Measurements from ENCODE around the gene RNU4-1. TPM values are rescaled to one million over a fixed set of nuclear protein-coding genes. Genes with fewer than 3 reads are reported as not detected.

Gene RNU4-1
- total and polyA plus RNA-seq, 9 of the 15 experiments (the other 6 are each of a cell fraction or from before 2014, with no cell fraction given): under 0.01 to 19,719 (median 3,563) TPM; not detected in 4

DNA sequence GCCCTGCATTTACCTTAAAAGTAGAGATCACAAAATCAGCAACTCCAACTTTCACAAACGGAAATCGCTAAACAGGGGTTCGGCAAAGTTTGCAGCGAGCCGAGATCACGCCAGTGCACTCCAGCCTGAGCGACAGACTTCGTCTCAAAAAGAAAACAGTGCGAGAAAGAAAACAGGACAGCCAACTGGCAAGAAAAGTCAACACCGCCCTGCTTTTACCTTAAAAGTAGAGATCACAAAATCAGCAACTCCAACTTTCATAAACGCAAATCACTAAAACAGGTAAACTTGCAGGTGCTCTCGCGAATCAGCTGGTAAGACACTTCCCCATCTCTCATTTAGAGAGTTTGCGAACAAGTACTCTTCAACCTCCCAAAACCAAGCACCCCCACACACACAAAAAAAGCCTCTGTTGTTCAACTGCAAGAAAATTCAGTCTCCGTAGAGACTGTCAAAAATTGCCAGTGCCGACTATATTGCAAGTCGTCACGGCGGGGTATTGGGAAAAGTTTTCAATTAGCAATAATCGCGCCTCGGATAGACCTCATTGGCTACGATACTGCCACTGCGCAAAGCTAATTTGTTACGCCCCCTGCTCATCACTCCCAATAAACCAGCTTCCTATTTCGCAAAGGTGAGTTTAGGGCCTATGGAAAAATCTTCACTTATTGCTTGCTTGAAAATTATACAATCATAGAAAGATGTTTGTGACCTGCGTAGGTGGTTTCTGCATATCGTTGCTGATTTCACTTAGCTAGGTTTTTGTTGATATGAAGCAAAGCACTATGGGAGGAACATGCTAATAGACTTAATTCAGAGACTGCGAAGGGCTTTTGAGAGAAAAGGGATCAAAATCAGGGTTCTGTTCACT, at the start of gene RNU4-1 (continued):
- TF ChIP-seq POLR2B (IDR thresholded peaks at IDR 0.05; ENCODE audit: low read depth, partially characterized antibody) (peak; percentile 99), KLF1 (tag; IDR thresholded peaks at IDR 0.05) (peak; percentile 41; the same call in 1 of the 2 replicates), CEBPB (tag; IDR thresholded peaks at IDR 0.05) (0 out of 2 replicates have a peak, but pooled peaks have one; percentile 35), HMG20A (CRISPR knock-in tag; conservative IDR thresholded peaks at IDR 0.05) (no peak), RNF2 (IDR thresholded peaks at IDR 0.05) (peak; percentile 99), KDM4B (IDR thresholded peaks at IDR 0.05; ENCODE audit: borderline replicate concordance in 2 of 2, low read depth in 1 of 2) (peak in 1 of 2 experiments; percentile 99; a peak in 2 of 4 replicates), NUFIP1 (IDR thresholded peaks at IDR 0.05; ENCODE audit: partially characterized antibody) (peak; percentile 99), CBFA2T3 (IDR thresholded peaks at IDR 0.05) (peak; percentile 50), HNRNPL (IDR thresholded peaks at IDR 0.05; ENCODE audit: low read depth, low read length) (peak; percentile 94), ARNT (IDR thresholded peaks at IDR 0.05) (peak in 1 of 2 experiments; percentile 87; a peak in 2 of 4 replicates), KDM5B (IDR thresholded peaks at IDR 0.05; ENCODE audit: insufficient replicate concordance, low read depth, low read length) (peak; percentile 100), NONO (IDR thresholded peaks at IDR 0.05; ENCODE audit: low read depth in 2 of 2, low read length in 1 of 2) (peak; percentile 56 to 92; a peak in 3 of 4 replicates), ZNF274 (IDR thresholded peaks at IDR 0.05; ENCODE audit: borderline replicate concordance, low read depth, low read length) (0 out of 2 replicates have a peak, but pooled peaks have one; percentile 43), CBX3 (IDR thresholded peaks at IDR 0.05; ENCODE audit: borderline replicate concordance in 1 of 2, low read length in 2 of 2) (peak in 1 of 2 experiments; percentile 78; a peak in 1 of 3 replicates)
- TF ChIP-seq, protein P1, sequence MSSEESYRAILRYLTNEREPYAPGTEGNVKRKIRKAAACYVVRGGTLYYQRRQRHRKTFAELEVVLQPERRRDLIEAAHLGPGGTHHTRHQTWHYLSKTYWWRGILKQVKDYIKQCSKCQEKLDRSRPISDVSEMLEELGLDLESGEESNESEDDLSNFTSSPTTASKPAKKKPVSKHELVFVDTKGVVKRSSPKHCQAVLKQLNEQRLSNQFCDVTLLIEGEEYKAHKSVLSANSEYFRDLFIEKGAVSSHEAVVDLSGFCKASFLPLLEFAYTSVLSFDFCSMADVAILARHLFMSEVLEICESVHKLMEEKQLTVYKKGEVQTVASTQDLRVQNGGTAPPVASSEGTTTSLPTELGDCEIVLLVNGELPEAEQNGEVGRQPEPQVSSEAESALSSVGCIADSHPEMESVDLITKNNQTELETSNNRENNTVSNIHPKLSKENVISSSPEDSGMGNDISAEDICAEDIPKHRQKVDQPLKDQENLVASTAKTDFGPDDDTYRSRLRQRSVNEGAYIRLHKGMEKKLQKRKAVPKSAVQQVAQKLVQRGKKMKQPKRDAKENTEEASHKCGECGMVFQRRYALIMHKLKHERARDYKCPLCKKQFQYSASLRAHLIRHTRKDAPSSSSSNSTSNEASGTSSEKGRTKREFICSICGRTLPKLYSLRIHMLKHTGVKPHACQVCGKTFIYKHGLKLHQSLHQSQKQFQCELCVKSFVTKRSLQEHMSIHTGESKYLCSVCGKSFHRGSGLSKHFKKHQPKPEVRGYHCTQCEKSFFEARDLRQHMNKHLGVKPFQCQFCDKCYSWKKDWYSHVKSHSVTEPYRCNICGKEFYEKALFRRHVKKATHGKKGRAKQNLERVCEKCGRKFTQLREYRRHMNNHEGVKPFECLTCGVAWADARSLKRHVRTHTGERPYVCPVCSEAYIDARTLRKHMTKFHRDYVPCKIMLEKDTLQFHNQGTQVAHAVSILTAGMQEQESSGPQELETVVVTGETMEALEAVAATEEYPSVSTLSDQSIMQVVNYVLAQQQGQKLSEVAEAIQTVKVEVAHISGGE (CRISPR knock-in tag; IDR thresholded peaks at IDR 0.05): peak in 2 of 3 experiments; percentile 25 to 75; a peak in 2 of 6 replicates
- TF ChIP-seq, protein P2, sequence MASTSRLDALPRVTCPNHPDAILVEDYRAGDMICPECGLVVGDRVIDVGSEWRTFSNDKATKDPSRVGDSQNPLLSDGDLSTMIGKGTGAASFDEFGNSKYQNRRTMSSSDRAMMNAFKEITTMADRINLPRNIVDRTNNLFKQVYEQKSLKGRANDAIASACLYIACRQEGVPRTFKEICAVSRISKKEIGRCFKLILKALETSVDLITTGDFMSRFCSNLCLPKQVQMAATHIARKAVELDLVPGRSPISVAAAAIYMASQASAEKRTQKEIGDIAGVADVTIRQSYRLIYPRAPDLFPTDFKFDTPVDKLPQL (IDR thresholded peaks at IDR 0.05; ENCODE audit: extremely low read depth, insufficient read length): peak; percentile 99
- TF ChIP-seq, protein P3, sequence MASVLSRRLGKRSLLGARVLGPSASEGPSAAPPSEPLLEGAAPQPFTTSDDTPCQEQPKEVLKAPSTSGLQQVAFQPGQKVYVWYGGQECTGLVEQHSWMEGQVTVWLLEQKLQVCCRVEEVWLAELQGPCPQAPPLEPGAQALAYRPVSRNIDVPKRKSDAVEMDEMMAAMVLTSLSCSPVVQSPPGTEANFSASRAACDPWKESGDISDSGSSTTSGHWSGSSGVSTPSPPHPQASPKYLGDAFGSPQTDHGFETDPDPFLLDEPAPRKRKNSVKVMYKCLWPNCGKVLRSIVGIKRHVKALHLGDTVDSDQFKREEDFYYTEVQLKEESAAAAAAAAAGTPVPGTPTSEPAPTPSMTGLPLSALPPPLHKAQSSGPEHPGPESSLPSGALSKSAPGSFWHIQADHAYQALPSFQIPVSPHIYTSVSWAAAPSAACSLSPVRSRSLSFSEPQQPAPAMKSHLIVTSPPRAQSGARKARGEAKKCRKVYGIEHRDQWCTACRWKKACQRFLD (CRISPR knock-in tag; IDR thresholded peaks at IDR 0.05): peak; percentile 81; the same call in 1 of the 2 replicates
- TF ChIP-seq, protein P4, sequence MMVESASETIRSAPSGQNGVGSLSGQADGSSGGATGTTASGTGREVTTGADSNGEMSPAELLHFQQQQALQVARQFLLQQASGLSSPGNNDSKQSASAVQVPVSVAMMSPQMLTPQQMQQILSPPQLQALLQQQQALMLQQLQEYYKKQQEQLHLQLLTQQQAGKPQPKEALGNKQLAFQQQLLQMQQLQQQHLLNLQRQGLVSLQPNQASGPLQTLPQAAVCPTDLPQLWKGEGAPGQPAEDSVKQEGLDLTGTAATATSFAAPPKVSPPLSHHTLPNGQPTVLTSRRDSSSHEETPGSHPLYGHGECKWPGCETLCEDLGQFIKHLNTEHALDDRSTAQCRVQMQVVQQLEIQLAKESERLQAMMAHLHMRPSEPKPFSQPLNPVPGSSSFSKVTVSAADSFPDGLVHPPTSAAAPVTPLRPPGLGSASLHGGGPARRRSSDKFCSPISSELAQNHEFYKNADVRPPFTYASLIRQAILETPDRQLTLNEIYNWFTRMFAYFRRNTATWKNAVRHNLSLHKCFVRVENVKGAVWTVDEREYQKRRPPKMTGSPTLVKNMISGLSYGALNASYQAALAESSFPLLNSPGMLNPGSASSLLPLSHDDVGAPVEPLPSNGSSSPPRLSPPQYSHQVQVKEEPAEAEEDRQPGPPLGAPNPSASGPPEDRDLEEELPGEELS (CRISPR knock-in tag; IDR thresholded peaks at IDR 0.05; ENCODE audit: borderline replicate concordance): no peak
